GM19351 (cell line): ENCODE measurements around the gene PPP4R4.
"Not testable (repeated sequence)": the region's sequence is repeated elsewhere in the genome, so short reads cannot be mapped to it uniquely, and the experiment has no call there.

Experiments
- ATAC-seq: cut with Tn5 transposase; IDR thresholded peaks from one replicate; pipeline ENCODE4 v1.9.1; 2021; ENCODE audit warnings: mild to moderate bottlenecking, moderate library complexity; ENCODE audit not compliant: unreplicated experiment

The PPP4R4 gene

GRCh38 chr14:94268582-94268981 is 94.5 kb downstream of the PPP4R4 start:
- ATAC-seq = not testable (repeated sequence)

GRCh38 chr14:94269156-94269555 is 95.0 kb downstream of the PPP4R4 start:
- ATAC-seq = no peak

GRCh38 chr14:94276898-94277561 is 102.9 kb downstream of the PPP4R4 start:
- not testable (repeated sequence) for ATAC-seq

- ATAC-seq = no peak
Observed at GRCh38 chr14:94278731-94279130, 104.6 kb downstream of the PPP4R4 start.

- ATAC-seq = no peak
Observed at GRCh38 chr14:94282991-94283723, 109.0 kb downstream of the PPP4R4 start.

GRCh38 chr14:94284221-94284620 is 110.1 kb downstream of the PPP4R4 start:
- no peak for ATAC-seq

- ATAC-seq = no peak
Observed at GRCh38 chr14:94285158-94285557, 111.0 kb downstream of the PPP4R4 start.

GRCh38 chr14:94288610-94289465 is 114.7 kb downstream of the PPP4R4 start:
- no peak for ATAC-seq

GRCh38 chr14:94290197-94290596 is 116.1 kb downstream of the PPP4R4 start:
- no peak for ATAC-seq

- ATAC-seq = no peak
Observed at GRCh38 chr14:94291159-94291905, 117.2 kb downstream of the PPP4R4 start.

GRCh38 chr14:94291906-94292525 is 117.9 kb downstream of the PPP4R4 start:
- ATAC-seq = no peak

- no peak for ATAC-seq
Observed at GRCh38 chr14:94292526-94292871, 118.4 kb downstream of the PPP4R4 start.

GRCh38 chr14:94292872-94293577 is 118.9 kb downstream of the PPP4R4 start, which contains the start of gene SERPINA10:
TSS of gene SERPINA10 (minus strand) at chr14:94293268. CDS start at chr14:94290593, 2,675 bp downstream.
- ATAC-seq = no peak

- no peak for ATAC-seq
Observed at GRCh38 chr14:94293578-94293924, 119.4 kb downstream of the PPP4R4 start.

- ATAC-seq = no peak
Observed at GRCh38 chr14:94295360-94296180, 121.4 kb downstream of the PPP4R4 start.

GRCh38 chr14:94296181-94296545 is 122.0 kb downstream of the PPP4R4 start:
- ATAC-seq = not testable (repeated sequence)

GRCh38 chr14:94298130-94298529 is 124.0 kb downstream of the PPP4R4 start:
- no peak for ATAC-seq

GRCh38 chr14:94303111-94303510 is 129.0 kb downstream of the PPP4R4 start:
- no peak for ATAC-seq

- no peak for ATAC-seq
Observed at GRCh38 chr14:94304243-94304642, 130.1 kb downstream of the PPP4R4 start.
